ENCODE measurements around the gene R3HCC1L. TPM values are rescaled to one million over a fixed set of nuclear protein-coding genes. Genes with fewer than 3 reads are reported as not detected.
"Not testable (repeated sequence)": the region's sequence is repeated elsewhere in the genome, so short reads cannot be mapped to it uniquely, and the experiment has no call there.

The R3HCC1L gene
- total RNA-seq, 1 donor from 2014 or later = 17.2 TPM

- intact Hi-C loops (cut with micrococcal nuclease) = no loop called here
Measured at GRCh38 chr10:98226508-98227144, 92.2 kb downstream of the R3HCC1L start.

GRCh38 chr10:98227713-98228112 lies 93.3 kb downstream of the R3HCC1L start:
- intact Hi-C loops (cut with micrococcal nuclease) = not testable (repeated sequence)

- intact Hi-C loops (cut with micrococcal nuclease) = not testable (repeated sequence)
Measured at GRCh38 chr10:98228266-98228665, 93.8 kb downstream of the R3HCC1L start.

GRCh38 chr10:98231417-98231816 lies 97.0 kb downstream of the R3HCC1L start:
- intact Hi-C loops (cut with micrococcal nuclease) = no loop called here

- intact Hi-C loops (cut with micrococcal nuclease) = no loop called here
Measured at GRCh38 chr10:98235846-98236245, 101.4 kb downstream of the R3HCC1L start.

- intact Hi-C loops (cut with micrococcal nuclease) = no loop called here
Measured at GRCh38 chr10:98236862-98237261, 102.4 kb downstream of the R3HCC1L start.

GRCh38 chr10:98238391-98238790 lies 103.9 kb downstream of the R3HCC1L start:
- intact Hi-C loops (cut with micrococcal nuclease) = no loop called here

GRCh38 chr10:98240524-98240923 lies 106.1 kb downstream of the R3HCC1L start:
- intact Hi-C loops (cut with micrococcal nuclease) = no loop called here

GRCh38 chr10:98242823-98243222 lies 108.4 kb downstream of the R3HCC1L start:
- intact Hi-C loops (cut with micrococcal nuclease) = no loop called here

GRCh38 chr10:98244141-98244540 lies 109.7 kb downstream of the R3HCC1L start:
- intact Hi-C loops (cut with micrococcal nuclease) = no loop called here

- intact Hi-C loops (cut with micrococcal nuclease) = no loop called here
Measured at GRCh38 chr10:98244586-98244985, 110.1 kb downstream of the R3HCC1L start.

GRCh38 chr10:98246911-98247805 lies 112.7 kb downstream of the R3HCC1L start:
- intact Hi-C loops (cut with micrococcal nuclease) = no loop called here

GRCh38 chr10:98248018-98248417 lies 113.6 kb downstream of the R3HCC1L start:
- intact Hi-C loops (cut with micrococcal nuclease) = no loop called here

- intact Hi-C loops (cut with micrococcal nuclease) = no loop called here
Measured at GRCh38 chr10:98249134-98249533, 114.7 kb downstream of the R3HCC1L start.

- intact Hi-C loops (cut with micrococcal nuclease) = no loop called here
Measured at GRCh38 chr10:98251399-98251798, 116.9 kb downstream of the R3HCC1L start.

- intact Hi-C loops (cut with micrococcal nuclease) = no loop called here
Measured at GRCh38 chr10:98252464-98252863, 118.0 kb downstream of the R3HCC1L start.

- intact Hi-C loops (cut with micrococcal nuclease) = no loop called here
Measured at GRCh38 chr10:98253499-98253898, 119.0 kb downstream of the R3HCC1L start.

GRCh38 chr10:98254234-98254974 lies 119.9 kb downstream of the R3HCC1L start:
- intact Hi-C loops (cut with micrococcal nuclease) = no loop called here

- intact Hi-C loops (cut with micrococcal nuclease) = no loop called here
Measured at GRCh38 chr10:98255146-98255877, 120.9 kb downstream of the R3HCC1L start.

- intact Hi-C loops (cut with micrococcal nuclease) = no loop called here
Measured at GRCh38 chr10:98256692-98257091, 122.2 kb downstream of the R3HCC1L start.

GRCh38 chr10:98257198-98257597 lies 122.7 kb downstream of the R3HCC1L start:
- intact Hi-C loops (cut with micrococcal nuclease) = no loop called here
